NCI-H2196 (cell line): ENCODE data around the gene DNAJC22.

Source experiments
- DNase-seq: peaks from one replicate; lab custom pipeline; 2025; ENCODE audit not compliant: unreplicated experiment; lab: John Stamatoyannopoulos, UW

Gene DNAJC22

GRCh38 chr12:49342914-49343731, 3.6 kb upstream of the DNAJC22 start:
- DNase-seq, result no peak

GRCh38 chr12:49344486-49345050, 2.1 kb upstream of the DNAJC22 start:
- DNase-seq, result no peak

- peak; percentile 57 for DNase-seq
Measured at GRCh38 chr12:49345051-49345824, 1.4 kb upstream of the DNAJC22 start.

GRCh38 chr12:49345825-49346658, 646 bp upstream of the DNAJC22 start:
- no peak for DNase-seq

- DNase-seq, result peak; percentile 96
Measured at GRCh38 chr12:49347311-49348193, 864 bp downstream of the DNAJC22 start.

- DNase-seq, result no peak
Measured at GRCh38 chr12:49348781-49349180, 2.1 kb downstream of the DNAJC22 start.

GRCh38 chr12:49349266-49349665, 2.6 kb downstream of the DNAJC22 start:
- DNase-seq, result no peak

- DNase-seq, result no peak
Measured at GRCh38 chr12:49352351-49352750, 5.7 kb downstream of the DNAJC22 start.

GRCh38 chr12:49355913-49356312, 9.2 kb downstream of the DNAJC22 start:
- no peak for DNase-seq

GRCh38 chr12:49357103-49357678, 10.5 kb downstream of the DNAJC22 start:
- DNase-seq, result peak; percentile 52

GRCh38 chr12:49358483-49359141, 11.9 kb downstream of the DNAJC22 start:
- peak; percentile 66 for DNase-seq

GRCh38 chr12:49359671-49360070, 13.0 kb downstream of the DNAJC22 start:
- no peak for DNase-seq

GRCh38 chr12:49362077-49362476, 15.4 kb downstream of the DNAJC22 start:
- DNase-seq, result no peak

GRCh38 chr12:49364989-49365388, 18.3 kb downstream of the DNAJC22 start:
- DNase-seq, result no peak

- DNase-seq, result no peak
Measured at GRCh38 chr12:49365542-49365941, 18.9 kb downstream of the DNAJC22 start.

GRCh38 chr12:49366096-49366651, 19.5 kb downstream of the DNAJC22 start:
- no peak for DNase-seq

- peak; percentile 97 for DNase-seq
Measured at GRCh38 chr12:49366652-49367380, 20.1 kb downstream of the DNAJC22 start.
